ENCODE data around the gene ZNF329. TPM values are rescaled to one million over a fixed set of nuclear protein-coding genes. Genes with fewer than 3 reads are reported as not detected.

Gene ZNF329
- 17.2 and 21.1 TPM in 2 replicates for total RNA-seq
- polyA plus RNA-seq: 6.3 and 6.8 TPM in 2 replicates
- 5.4 and 5.8 TPM in 2 replicates for polyA plus RNA-seq (2012)
- polyA minus RNA-seq (ENCODE audit: low replicate concordance): 6.7 and 7.8 TPM in 2 replicates

DNA sequence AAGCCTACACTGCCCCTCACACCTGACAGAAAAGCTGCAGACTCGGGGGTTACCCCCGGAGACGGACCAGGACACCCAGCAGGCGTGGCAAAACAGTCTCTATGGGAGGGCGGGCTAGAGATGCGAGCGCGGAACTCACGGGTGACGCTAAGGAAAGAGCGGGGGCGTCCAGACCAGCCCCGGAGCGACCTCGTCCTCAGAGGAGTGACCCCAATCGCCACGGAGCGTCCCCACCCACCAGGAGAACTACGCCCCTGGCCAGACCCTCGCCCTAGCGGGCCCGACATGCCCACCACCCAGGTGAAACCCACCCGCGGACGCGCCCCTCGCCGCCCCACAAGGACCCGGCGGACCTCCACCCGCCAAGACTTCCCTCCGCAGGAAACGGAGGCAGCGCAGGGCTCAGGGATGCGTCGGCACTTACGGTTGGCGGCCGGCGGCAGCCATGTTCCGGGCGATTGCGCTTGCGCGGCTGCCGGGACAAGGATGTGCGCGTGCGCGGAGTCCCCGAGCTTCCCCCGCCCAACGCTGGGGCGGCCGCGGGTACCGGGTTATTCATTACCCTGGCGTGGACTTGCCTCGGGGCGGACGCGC, at the start of gene ZNF329:
Gene ZNF329 (minus strand): TSS at position 462 of the 594 bp plus-strand sequence. CDS start 21,286 bp downstream, outside the sequence.
- H3K4me1 ChIP-seq (ENCODE audit: control insufficient read depth, extremely low read depth, insufficient read depth, low read length): no peaks in the 10 kb centered on the region
- peak within 1 kb of the TSS; percentile 97 for H2AFZ ChIP-seq (ENCODE audit: low read length)
- peak within 1 kb of the TSS; percentile 94 for H3K27ac ChIP-seq (ENCODE audit: insufficient read depth, low read length)
- H4K20me1 ChIP-seq (ENCODE audit: control insufficient read depth, extremely low read depth, insufficient read depth, low read length): no peaks in the 10 kb centered on the region
- no peaks in the 10 kb centered on the region for H3K36me3 ChIP-seq (ENCODE audit: control insufficient read depth, insufficient read depth, low read length)
- peak within 1 kb of the TSS; percentile 83 for H3K4me2 ChIP-seq (ENCODE audit: extremely low read depth, insufficient read depth, low read length)
- H3K4me3 ChIP-seq (replicated peaks in 1 of 4; ENCODE audit: control extremely low read depth in 1 of 4, insufficient read depth in 1 of 4, low read depth in 3 of 4, low read length in 4 of 4): peak within 1 kb of the TSS; percentile 79 to 99 (median 92)
- H3K9me3 ChIP-seq (ENCODE audit: control insufficient read depth, insufficient read depth, low read depth, low read length): no peaks in the 10 kb centered on the region
- peak; percentile 80 for DNase-seq (ENCODE audit: low read depth in 2 of 2)
- TF ChIP-seq, protein P1, sequence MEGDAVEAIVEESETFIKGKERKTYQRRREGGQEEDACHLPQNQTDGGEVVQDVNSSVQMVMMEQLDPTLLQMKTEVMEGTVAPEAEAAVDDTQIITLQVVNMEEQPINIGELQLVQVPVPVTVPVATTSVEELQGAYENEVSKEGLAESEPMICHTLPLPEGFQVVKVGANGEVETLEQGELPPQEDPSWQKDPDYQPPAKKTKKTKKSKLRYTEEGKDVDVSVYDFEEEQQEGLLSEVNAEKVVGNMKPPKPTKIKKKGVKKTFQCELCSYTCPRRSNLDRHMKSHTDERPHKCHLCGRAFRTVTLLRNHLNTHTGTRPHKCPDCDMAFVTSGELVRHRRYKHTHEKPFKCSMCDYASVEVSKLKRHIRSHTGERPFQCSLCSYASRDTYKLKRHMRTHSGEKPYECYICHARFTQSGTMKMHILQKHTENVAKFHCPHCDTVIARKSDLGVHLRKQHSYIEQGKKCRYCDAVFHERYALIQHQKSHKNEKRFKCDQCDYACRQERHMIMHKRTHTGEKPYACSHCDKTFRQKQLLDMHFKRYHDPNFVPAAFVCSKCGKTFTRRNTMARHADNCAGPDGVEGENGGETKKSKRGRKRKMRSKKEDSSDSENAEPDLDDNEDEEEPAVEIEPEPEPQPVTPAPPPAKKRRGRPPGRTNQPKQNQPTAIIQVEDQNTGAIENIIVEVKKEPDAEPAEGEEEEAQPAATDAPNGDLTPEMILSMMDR (conservative IDR thresholded peaks at IDR 0.05 in 1 of 2, IDR thresholded peaks at IDR 0.05 in 1 of 2; ENCODE audit: low read depth in 1 of 2, low read length in 2 of 2): no peak
- TF ChIP-seq EZH2 (IDR thresholded peaks at IDR 0.05; ENCODE audit: low read length, missing control alignments): no peak
- H3K79me2 ChIP-seq (ENCODE audit: control insufficient read depth, insufficient read depth, low read length): peaks cover 14% of the 10 kb centered on the region
- H3K9ac ChIP-seq (ENCODE audit: insufficient read depth, low read length): peak within 1 kb of the TSS; percentile 95
- no peaks in the 10 kb centered on the region for H3K27me3 ChIP-seq (ENCODE audit: control insufficient read depth, insufficient read depth, low read length)

GRCh38 chr19:58196901-58197616, 46.5 kb upstream of the ZNF329 start:
- TF ChIP-seq, protein P1 (conservative IDR thresholded peaks at IDR 0.05 in 1 of 2, IDR thresholded peaks at IDR 0.05 in 1 of 2; ENCODE audit: low read depth in 1 of 2, low read length in 2 of 2): no peak
- no peak for TF ChIP-seq EZH2 (IDR thresholded peaks at IDR 0.05; ENCODE audit: low read length, missing control alignments)
- no peak overlapping the region for H3K4me2 ChIP-seq (ENCODE audit: extremely low read depth, insufficient read depth, low read length)
- no peaks in the 10 kb centered on the region for H4K20me1 ChIP-seq (ENCODE audit: control insufficient read depth, extremely low read depth, insufficient read depth, low read length)
- peaks cover 12% of the 10 kb centered on the region for H3K36me3 ChIP-seq (ENCODE audit: control insufficient read depth, insufficient read depth, low read length)
- peak; percentile 36 to 48 for DNase-seq (ENCODE audit: low read depth in 2 of 2)
- no peaks in the 10 kb centered on the region for H3K27me3 ChIP-seq (ENCODE audit: control insufficient read depth, insufficient read depth, low read length)
- no peaks in the 10 kb centered on the region for H3K79me2 ChIP-seq (ENCODE audit: control insufficient read depth, insufficient read depth, low read length)
- no peak overlapping the region for H3K9ac ChIP-seq (ENCODE audit: insufficient read depth, low read length)
- H2AFZ ChIP-seq (ENCODE audit: low read length): no peak overlapping the region
- no peaks in the 10 kb centered on the region for H3K4me1 ChIP-seq (ENCODE audit: control insufficient read depth, extremely low read depth, insufficient read depth, low read length)
- no peak overlapping the region for H3K4me3 ChIP-seq (replicated peaks in 1 of 4; ENCODE audit: control extremely low read depth in 1 of 4, insufficient read depth in 1 of 4, low read depth in 3 of 4, low read length in 4 of 4)
- no peak overlapping the region for H3K27ac ChIP-seq (ENCODE audit: insufficient read depth, low read length)
- H3K9me3 ChIP-seq (ENCODE audit: control insufficient read depth, insufficient read depth, low read depth, low read length): peaks cover 12% of the 10 kb centered on the region

GRCh38 chr19:58183817-58184215, 33.2 kb upstream of the ZNF329 start:
- Histone ChIP-seq H3K4me3 (replicated peaks in 1 of 4; ENCODE audit: control extremely low read depth in 1 of 4, insufficient read depth in 1 of 4, low read depth in 3 of 4, low read length in 4 of 4) (peak overlapping the region; percentile 79 to 92 (median 86)), H3K79me2 (ENCODE audit: control insufficient read depth, insufficient read depth, low read length) (peaks cover 12% of the 10 kb centered on the region), H3K27me3 (ENCODE audit: control insufficient read depth, insufficient read depth, low read length) (no peaks in the 10 kb centered on the region), H3K4me2 (ENCODE audit: extremely low read depth, insufficient read depth, low read length) (peak overlapping the region; percentile 64), H3K4me1 (ENCODE audit: control insufficient read depth, extremely low read depth, insufficient read depth, low read length) (no peaks in the 10 kb centered on the region), H3K9me3 (ENCODE audit: control insufficient read depth, insufficient read depth, low read depth, low read length) (peaks cover 19% of the 10 kb centered on the region), H3K36me3 (ENCODE audit: control insufficient read depth, insufficient read depth, low read length) (peaks cover 6% of the 10 kb centered on the region), H3K27ac (ENCODE audit: insufficient read depth, low read length) (peak overlapping the region; percentile 96), H4K20me1 (ENCODE audit: control insufficient read depth, extremely low read depth, insufficient read depth, low read length) (no peaks in the 10 kb centered on the region), H3K9ac (ENCODE audit: insufficient read depth, low read length) (peak overlapping the region; percentile 90), H2AFZ (ENCODE audit: low read length) (peak overlapping the region; percentile 70)
- TF ChIP-seq, protein P1 (conservative IDR thresholded peaks at IDR 0.05 in 1 of 2, IDR thresholded peaks at IDR 0.05 in 1 of 2; ENCODE audit: low read depth in 1 of 2, low read length in 2 of 2): no peak
- TF ChIP-seq EZH2 (IDR thresholded peaks at IDR 0.05; ENCODE audit: low read length, missing control alignments): no peak
- no peak for DNase-seq (ENCODE audit: low read depth in 2 of 2)

All from fibroblast of lung (primary cell).